GM18909 (cell line): ENCODE results near the gene PRM3.

Experiments
- ATAC-seq: cut with Tn5 transposase; IDR thresholded peaks from one replicate; pipeline ENCODE4 v1.9.1; 2021; ENCODE audit warnings: mild to moderate bottlenecking; ENCODE audit not compliant: unreplicated experiment, poor library complexity

The PRM3 gene

GRCh38 chr16:11289202-11289601 lies 15.8 kb upstream of the PRM3 start:
- no peak for ATAC-seq

GRCh38 chr16:11285842-11286241 lies 12.4 kb upstream of the PRM3 start:
- ATAC-seq: no peak

GRCh38 chr16:11283820-11284248 lies 10.4 kb upstream of the PRM3 start:
- no peak for ATAC-seq

DNA sequence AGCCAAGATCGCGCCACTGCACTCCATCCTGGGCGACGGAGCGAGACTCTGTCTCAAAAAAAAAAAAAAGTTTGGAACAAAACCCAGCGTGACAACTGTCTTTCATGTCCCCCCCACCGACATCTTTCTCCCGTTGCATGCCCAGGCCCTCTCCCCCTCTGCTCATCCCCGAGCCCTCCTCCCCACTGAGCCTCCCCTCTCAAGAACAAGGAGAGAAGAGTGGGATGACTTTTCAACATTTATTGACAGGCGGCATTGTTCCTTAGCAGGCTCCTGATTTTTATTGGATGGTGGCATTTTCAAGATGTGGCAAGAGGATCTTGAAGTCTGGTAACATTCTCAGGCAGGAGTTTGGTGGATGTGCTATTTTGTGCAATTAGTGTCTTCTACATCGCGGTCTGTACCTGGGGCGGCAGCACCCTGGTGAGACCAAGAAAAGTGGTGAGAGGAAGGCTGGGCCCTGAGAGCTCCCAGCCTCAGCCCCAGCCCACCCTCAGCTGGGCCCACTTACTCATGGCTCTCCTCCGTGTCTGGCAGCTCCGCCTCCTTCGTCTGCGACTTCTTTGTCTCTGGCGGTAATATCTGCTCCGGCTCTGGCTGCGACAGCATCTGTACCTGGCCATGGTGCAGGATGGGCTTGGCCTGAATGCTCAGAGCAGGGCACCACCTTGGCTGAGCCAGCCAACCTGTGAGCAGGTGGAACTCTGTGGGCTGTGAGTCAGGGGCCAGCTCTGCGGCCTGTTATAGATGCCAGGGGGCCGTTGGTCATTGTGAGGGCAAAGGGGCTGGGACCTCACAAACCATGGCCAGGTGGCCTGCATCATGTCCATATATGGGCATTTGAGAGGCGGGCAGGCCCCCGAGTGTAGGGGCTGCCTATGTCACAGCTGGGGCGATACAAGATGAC lies 7.4 kb upstream of the PRM3 start, which contains the start of gene PRM1:
PRM1 (minus strand) TSS at position 715 of the 907 bp plus-strand sequence; CDS start at position 623, 92 bp downstream.
- ATAC-seq: no peak

DNA sequence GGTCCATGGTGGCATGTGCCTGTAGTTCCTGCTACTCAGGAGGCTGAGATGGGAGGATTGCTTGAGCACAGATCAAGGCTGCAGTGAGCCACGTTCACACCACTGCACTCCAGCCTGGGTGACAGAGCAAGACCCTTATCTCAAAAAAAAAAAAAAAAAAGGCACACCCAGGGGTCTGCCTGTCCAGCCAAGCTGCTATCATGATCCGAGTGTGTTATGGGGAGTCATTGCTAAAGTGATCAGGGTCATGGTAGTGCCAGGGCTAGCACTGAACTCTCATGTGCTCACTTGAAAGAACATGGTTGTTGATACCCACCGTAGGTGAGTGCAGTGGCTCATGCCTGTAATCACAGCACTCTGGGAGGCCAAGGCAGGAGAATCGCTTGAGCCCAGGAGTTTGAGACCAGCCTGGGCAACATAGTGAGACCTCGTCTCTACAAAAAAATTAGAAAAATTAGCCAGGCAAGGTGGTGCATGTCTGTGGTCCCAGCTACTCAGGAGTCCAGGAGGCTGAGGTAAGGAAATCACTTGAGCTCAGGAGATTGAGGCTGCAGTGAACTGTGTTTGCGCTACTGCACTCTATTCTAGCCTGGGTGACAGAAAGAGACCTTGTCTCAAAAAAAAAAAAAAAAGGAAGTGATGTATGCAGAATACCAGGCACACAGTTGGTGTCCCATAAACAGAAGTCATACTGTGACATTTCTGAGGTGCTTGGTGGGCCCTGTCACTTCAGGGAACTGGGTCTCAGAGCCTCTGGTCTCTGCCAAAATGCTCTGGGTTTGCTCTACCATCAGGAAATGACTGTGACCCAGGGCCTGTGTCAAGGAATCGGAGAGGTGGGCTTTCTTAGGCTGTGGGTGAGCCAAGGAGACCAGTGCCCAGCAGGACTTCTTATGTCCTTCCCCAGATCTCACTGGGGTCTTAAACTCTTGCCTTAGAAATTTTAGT lies 5.5 kb upstream of the PRM3 start:
- ATAC-seq: no peak

GRCh38 chr16:11277607-11278337 lies 4.3 kb upstream of the PRM3 start:
- ATAC-seq: no peak

- ATAC-seq: no peak
These were observed 3.6 kb upstream of the PRM3 start for GRCh38 chr16:11276896-11277593.

GRCh38 chr16:11276143-11276895 lies 2.9 kb upstream of the PRM3 start, which contains the start of gene PRM2:
Gene PRM2, minus strand, starts transcription at chr16:11276480. Its CDS starts 110 bp downstream, at chr16:11276370.
- no peak for ATAC-seq

- no peak for ATAC-seq
These were observed 1.5 kb upstream of the PRM3 start for GRCh38 chr16:11274964-11275363.

- no peak for ATAC-seq
These were observed 394 bp upstream of the PRM3 start for GRCh38 chr16:11273721-11274324.

- no peak for ATAC-seq
These were observed 945 bp downstream of the PRM3 start for GRCh38 chr16:11272484-11272883.

GRCh38 chr16:11271610-11272009 lies 1.8 kb downstream of the PRM3 start:
- no peak for ATAC-seq

GRCh38 chr16:11270602-11271162 lies 2.7 kb downstream of the PRM3 start:
- no peak for ATAC-seq

DNA sequence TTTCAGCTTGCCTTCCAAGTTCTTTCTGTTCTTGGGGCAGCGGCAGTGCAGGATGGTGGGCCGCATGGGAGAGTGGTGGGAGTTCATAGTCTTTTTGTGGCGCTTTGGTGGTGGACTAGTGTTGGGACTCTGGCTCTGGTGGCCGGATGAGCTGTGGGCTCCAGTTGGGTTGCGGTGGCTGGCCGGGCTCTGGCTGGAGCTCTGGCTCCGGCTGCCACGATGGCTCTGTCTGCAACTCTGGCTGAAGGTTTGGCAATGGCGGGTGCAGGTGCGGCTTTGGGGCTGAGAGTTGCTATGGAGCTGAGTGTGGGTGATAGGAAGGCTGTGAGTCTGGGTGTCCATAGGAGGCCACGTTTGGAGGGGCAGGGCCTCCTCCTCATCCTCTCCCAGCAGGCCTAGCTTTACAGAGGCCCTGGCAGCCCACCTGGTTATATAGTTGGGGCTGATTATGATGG lies 4.5 kb downstream of the PRM3 start, which contains the start of gene TNP2:
TNP2 (minus strand) TSS at position 405 of the 455 bp plus-strand sequence; CDS start at position 342, 63 bp downstream.
- ATAC-seq: no peak

GRCh38 chr16:11265124-11265523 lies 8.3 kb downstream of the PRM3 start:
- ATAC-seq: no peak

DNA sequence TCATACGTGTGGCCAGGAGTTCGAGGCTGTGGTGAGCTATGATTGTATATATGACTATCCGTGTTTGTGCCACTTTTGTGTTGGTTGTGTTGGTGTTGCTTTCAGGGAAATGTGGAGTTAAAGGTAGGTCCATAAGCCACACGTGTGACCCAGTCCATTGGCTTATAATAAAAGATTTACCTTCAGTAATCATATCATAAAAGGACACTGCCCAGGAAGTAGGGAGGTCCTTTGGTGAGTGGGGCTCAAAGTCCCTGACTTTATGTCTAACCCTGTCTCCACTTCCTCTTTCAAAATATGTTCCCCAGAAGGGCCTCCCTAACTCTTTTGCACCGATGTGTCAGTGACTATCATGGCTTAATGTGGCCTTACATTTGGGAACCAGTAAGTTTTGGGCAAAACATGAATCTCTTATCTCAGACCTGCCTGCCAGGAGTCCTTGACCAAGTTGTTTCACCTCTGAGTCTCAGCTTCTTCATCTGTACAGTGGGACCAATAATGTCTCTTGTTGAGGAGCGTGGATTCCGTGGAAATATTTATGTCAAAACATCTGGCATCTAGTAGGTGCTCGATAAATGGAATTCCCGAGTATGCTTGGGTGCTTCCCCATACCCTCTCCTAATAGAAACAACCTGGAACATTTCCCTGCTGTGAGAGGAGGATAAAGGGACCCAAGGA lies 9.1 kb downstream of the PRM3 start:
- no peak for ATAC-seq

- ATAC-seq: no peak
These were observed 9.7 kb downstream of the PRM3 start for GRCh38 chr16:11263737-11264136.
